Measurements from ENCODE around the gene GIPC1. TPM values are rescaled to one million over a fixed set of nuclear protein-coding genes. Genes with fewer than 3 reads are reported as not detected.
A peak's percentile ranks its signal among the peaks of the same experiment; 100 is the strongest.

Gene GIPC1
- polyA plus RNA-seq, 1 of the 3 experiments (the other 2 are of a cell fraction), result 144 TPM

- TF ChIP-seq, protein P1, sequence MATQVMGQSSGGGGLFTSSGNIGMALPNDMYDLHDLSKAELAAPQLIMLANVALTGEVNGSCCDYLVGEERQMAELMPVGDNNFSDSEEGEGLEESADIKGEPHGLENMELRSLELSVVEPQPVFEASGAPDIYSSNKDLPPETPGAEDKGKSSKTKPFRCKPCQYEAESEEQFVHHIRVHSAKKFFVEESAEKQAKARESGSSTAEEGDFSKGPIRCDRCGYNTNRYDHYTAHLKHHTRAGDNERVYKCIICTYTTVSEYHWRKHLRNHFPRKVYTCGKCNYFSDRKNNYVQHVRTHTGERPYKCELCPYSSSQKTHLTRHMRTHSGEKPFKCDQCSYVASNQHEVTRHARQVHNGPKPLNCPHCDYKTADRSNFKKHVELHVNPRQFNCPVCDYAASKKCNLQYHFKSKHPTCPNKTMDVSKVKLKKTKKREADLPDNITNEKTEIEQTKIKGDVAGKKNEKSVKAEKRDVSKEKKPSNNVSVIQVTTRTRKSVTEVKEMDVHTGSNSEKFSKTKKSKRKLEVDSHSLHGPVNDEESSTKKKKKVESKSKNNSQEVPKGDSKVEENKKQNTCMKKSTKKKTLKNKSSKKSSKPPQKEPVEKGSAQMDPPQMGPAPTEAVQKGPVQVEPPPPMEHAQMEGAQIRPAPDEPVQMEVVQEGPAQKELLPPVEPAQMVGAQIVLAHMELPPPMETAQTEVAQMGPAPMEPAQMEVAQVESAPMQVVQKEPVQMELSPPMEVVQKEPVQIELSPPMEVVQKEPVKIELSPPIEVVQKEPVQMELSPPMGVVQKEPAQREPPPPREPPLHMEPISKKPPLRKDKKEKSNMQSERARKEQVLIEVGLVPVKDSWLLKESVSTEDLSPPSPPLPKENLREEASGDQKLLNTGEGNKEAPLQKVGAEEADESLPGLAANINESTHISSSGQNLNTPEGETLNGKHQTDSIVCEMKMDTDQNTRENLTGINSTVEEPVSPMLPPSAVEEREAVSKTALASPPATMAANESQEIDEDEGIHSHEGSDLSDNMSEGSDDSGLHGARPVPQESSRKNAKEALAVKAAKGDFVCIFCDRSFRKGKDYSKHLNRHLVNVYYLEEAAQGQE (IDR thresholded peaks at IDR 0.05; ENCODE audit: low read depth, low read length), result no peak
- no peak for TF ChIP-seq TEAD4 (IDR thresholded peaks at IDR 0.05; ENCODE audit: borderline replicate concordance, insufficient read depth)
- peak; percentile 86 for TF ChIP-seq NRF1 (IDR thresholded peaks at IDR 0.05; ENCODE audit: low read depth, low read length)
- no peak for TF ChIP-seq MEF2A (IDR thresholded peaks at IDR 0.05; ENCODE audit: borderline replicate concordance, low read depth)
- TF ChIP-seq IRF3 (IDR thresholded peaks at IDR 0.05; ENCODE audit: low read depth, low read length), result peak; percentile 40; the same call in 1 of the 2 replicates
- TF ChIP-seq EZH2phosphoT487 (IDR thresholded peaks at IDR 0.05; ENCODE audit: borderline replicate concordance, low read depth), result no peak
- no peak for TF ChIP-seq GATA2 (CRISPR knock-in tag; IDR thresholded peaks at IDR 0.05)
- TF ChIP-seq, protein P2, sequence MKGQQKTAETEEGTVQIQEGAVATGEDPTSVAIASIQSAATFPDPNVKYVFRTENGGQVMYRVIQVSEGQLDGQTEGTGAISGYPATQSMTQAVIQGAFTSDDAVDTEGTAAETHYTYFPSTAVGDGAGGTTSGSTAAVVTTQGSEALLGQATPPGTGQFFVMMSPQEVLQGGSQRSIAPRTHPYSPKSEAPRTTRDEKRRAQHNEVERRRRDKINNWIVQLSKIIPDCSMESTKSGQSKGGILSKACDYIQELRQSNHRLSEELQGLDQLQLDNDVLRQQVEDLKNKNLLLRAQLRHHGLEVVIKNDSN (IDR thresholded peaks at IDR 0.05; ENCODE audit: borderline replicate concordance, low read depth), result no peak
- TF ChIP-seq FOXJ3 (CRISPR knock-in tag; IDR thresholded peaks at IDR 0.05), result no peak
- peak; percentile 84 for TF ChIP-seq MXI1 (IDR thresholded peaks at IDR 0.05; ENCODE audit: low read depth, low read length)
- TF ChIP-seq TCF12 (IDR thresholded peaks at IDR 0.05), result no peak
- TF ChIP-seq, protein P3, sequence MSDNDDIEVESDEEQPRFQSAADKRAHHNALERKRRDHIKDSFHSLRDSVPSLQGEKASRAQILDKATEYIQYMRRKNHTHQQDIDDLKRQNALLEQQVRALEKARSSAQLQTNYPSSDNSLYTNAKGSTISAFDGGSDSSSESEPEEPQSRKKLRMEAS (IDR thresholded peaks at IDR 0.05; ENCODE audit: low read depth), result peak; percentile 19; the same call in 1 of the 2 replicates
- no peak for TF ChIP-seq ELF1 (IDR thresholded peaks at IDR 0.05)
- TF ChIP-seq EP300 (IDR thresholded peaks at IDR 0.05; ENCODE audit: borderline replicate concordance in 1 of 2, low read depth in 1 of 2, low read length in 1 of 2), result no peak
- peak; percentile 52; the same call in 1 of the 2 replicates for TF ChIP-seq SIN3A (IDR thresholded peaks at IDR 0.05; ENCODE audit: borderline replicate concordance, low read depth, low read length)
These were observed 33.5 kb upstream of the GIPC1 start, which contains the start of gene TECR (continued) for GRCh38 chr19:14529254-14530004.
